Hematopoietic multipotent progenitor cell treated with erythropoietin and hydrocortisone succinate and interleukin-3 and kit ligand, for 8 days (in vitro differentiated cells): Measurements from ENCODE around the gene KRTAP10-2.
"Not testable (repeated sequence)": the region's sequence is repeated elsewhere in the genome, so short reads cannot be mapped to it uniquely, and the experiment has no call there.

Source experiments
- DNase-seq: peaks from one replicate; pipeline ENCODE4 v3.0.0-alpha.2; 2015

Gene KRTAP10-2, protein sequence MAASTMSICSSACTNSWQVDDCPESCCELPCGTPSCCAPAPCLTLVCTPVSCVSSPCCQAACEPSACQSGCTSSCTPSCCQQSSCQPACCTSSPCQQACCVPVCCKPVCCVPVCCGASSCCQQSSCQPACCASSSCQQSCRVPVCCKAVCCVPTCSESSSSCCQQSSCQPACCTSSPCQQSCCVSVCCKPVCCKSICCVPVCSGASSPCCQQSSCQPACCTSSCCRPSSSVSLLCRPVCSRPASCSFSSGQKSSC

DNA sequence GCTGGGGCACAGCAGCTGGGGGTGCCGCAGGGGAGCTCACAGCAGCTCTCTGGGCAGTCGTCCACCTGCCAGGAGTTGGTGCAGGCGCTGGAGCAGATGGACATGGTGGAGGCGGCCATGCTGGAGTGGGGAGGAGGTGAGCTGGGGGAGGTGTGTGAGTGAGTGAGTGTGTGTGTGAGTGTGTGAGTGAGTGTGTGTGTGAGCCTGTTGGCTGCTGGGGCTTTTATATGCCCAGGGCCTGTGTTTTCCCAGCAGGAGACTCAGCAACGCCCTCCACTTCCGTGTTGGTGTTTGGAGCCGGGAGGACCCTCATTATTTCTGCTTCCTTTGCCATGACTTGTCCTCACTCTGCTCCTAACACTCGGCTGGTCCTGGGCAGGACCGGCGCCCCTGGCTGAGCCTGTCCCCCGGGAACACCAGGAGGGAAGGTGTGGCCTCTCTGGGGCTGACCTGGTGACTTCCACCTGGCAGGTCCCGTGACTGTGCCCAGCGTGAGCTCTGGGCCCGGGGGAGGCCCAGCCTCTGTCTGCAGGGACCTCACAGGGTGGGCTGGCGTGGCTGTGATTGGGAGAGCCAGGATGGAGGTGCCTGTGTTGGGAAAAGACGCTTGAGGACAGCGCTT lies at the start of gene KRTAP10-2:
TSS of gene KRTAP10-2 (minus strand) at position 166 of the 622 bp plus-strand sequence. CDS start at position 119, 47 bp downstream.
- DNase-seq = no peak

- DNase-seq = not testable (repeated sequence)
Measured at GRCh38 chr21:44601091-44601490, 49.8 kb upstream of the KRTAP10-2 start.

GRCh38 chr21:44600118-44600978 lies 49.0 kb upstream of the KRTAP10-2 start, which contains the start of gene KRTAP10-7:
Gene KRTAP10-7 (plus strand): TSS chr21:44600597. CDS start chr21:44600622, 25 bp downstream.
- DNase-seq = not testable (repeated sequence)

DNA sequence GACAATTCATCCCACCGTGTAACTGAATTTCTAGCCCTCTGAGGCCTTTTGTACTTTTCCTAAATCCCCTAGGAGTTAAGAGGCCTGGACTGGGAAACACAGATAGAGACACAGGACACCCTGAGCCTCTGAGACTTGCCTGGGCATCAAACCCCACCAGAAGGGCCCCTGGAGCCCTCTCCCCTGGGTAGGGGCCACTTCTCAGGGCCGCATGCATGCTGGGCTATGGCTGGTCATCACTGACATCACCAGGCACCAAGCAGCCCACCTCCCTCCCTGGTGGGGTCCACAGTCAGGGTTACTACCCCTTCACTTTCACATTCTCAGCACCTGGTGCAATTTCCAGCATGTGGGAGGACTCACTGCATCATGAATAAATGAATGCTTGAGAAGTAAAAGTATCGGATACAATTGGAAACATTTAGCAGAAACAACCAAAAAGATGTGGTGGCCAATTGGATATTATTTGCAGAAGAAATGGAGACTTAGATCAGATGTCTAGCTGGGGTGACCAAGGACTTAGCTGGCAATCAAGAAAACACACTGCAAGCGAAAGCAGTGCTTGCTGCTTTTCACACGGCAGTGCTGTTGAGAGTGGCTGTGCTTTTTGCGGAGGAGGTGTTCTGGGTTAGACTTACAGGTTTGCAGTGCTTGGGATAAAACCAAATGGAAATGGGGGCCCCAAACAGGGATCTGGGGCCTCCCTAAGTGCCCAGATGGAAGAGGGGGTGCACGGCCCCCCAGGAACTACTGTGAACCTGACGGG lies 48.1 kb upstream of the KRTAP10-2 start:
- DNase-seq = no peak

- no peak for DNase-seq
Measured at GRCh38 chr21:44598061-44598460, 46.8 kb upstream of the KRTAP10-2 start.

GRCh38 chr21:44596068-44596725 lies 44.9 kb upstream of the KRTAP10-2 start:
- no peak for DNase-seq

- no peak for DNase-seq
Measured at GRCh38 chr21:44595524-44595923, 44.2 kb upstream of the KRTAP10-2 start.

GRCh38 chr21:44594406-44594916 lies 43.2 kb upstream of the KRTAP10-2 start:
- no peak for DNase-seq

DNA sequence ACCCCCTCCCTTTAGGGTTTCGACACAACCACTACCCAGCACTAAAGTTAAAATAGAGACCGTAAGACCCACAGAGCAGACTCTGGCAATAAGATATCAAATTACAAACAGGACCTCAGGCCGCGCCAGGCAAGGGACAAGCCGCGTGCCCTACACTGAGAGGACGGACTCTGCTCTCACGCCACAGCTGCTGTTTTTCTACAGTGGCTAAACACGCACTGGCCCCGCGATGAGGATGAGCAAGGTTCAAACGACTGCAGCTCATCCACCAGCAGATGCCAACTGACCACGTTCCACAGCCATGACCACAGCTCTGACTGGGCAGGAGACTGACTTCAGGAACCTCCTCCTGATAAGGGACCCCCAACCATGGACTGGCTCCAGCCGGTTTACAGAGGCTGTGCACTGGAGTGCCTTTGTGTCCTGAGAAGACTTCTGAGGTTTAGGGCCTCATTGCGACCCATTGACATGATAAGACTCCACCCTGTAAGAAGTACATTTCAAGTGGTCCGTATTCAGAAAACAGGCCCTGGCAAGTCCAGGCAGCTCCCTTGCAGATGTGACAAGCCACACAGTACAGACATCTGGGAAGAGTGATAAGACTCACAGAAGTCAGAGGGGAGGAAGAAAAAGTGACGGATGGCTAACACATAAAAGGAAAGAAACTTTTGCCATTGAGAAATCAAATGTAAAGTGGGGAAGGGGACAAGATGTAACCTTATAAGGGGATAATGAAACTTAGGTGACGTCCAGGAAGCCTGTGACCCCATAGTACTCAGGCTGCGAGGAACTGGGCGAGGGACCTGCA lies 42.5 kb upstream of the KRTAP10-2 start:
- DNase-seq = peak; percentile 97

- DNase-seq = no peak
Measured at GRCh38 chr21:44592446-44593311, 41.4 kb upstream of the KRTAP10-2 start, which contains the start of gene KRTAP10-6. Gene KRTAP10-6 (minus strand): TSS chr21:44592505. CDS start chr21:44592484, 21 bp downstream.

DNA sequence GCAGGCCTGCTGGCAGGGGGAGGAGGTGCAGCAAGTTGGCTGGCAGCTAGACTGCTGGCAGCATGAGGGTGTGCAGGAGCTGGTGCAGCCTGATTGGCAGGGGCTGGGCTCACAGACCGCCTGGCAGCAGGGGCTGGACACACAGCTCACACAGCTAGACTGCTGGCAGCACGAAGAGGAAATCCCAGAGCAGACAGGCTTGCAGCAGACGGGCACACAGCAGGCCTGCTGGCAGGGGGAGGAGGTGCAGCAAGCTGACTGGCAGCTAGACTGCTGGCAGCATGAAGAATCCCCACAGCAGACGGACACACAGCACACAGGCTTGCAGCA lies 40.5 kb upstream of the KRTAP10-2 start:
- not testable (repeated sequence) for DNase-seq

GRCh38 chr21:44590897-44591800 lies 39.8 kb upstream of the KRTAP10-2 start:
- not testable (repeated sequence) for DNase-seq

DNA sequence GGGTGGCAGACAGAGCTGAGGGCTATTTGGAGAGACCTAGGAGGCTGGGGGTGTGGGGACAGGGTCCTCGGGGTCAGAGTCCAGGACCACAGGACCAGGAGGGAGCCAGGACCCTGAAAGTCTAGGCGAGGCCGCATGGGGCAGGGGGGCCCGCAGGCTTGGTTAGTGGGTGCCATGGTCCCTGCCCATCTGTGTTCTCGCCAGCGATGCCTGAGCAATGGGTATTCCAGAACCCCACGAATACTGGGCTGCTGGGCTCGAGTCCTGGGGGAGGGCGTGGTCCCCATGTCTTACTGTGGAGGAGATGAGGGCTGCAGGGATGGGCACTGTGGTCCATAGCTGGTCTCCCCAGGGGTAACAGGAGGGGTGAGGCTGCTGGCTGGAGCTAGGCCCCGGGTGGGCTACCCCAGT lies 39.0 kb upstream of the KRTAP10-2 start:
- no peak for DNase-seq

GRCh38 chr21:44589586-44590305 lies 38.4 kb upstream of the KRTAP10-2 start:
- no peak for DNase-seq

GRCh38 chr21:44589094-44589493 lies 37.8 kb upstream of the KRTAP10-2 start:
- DNase-seq = no peak

GRCh38 chr21:44585892-44586291 lies 34.6 kb upstream of the KRTAP10-2 start:
- DNase-seq = no peak

DNA sequence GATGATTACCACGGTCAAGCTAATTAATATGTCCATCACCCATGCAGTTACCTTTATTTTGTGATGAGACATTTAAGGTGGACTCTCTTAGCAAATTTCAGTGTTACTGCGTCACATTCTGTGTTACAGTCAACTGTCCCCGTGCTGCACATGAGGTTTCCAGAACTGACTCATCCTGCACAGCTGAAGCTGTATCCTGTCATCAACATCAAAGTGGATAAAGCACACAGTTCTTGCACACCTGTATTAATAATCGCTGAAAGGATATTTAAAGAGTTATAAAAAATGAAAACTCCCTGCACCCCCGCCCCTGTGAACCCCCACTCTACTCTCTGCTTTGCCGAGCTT lies 32.5 kb upstream of the KRTAP10-2 start:
- no peak for DNase-seq

DNA sequence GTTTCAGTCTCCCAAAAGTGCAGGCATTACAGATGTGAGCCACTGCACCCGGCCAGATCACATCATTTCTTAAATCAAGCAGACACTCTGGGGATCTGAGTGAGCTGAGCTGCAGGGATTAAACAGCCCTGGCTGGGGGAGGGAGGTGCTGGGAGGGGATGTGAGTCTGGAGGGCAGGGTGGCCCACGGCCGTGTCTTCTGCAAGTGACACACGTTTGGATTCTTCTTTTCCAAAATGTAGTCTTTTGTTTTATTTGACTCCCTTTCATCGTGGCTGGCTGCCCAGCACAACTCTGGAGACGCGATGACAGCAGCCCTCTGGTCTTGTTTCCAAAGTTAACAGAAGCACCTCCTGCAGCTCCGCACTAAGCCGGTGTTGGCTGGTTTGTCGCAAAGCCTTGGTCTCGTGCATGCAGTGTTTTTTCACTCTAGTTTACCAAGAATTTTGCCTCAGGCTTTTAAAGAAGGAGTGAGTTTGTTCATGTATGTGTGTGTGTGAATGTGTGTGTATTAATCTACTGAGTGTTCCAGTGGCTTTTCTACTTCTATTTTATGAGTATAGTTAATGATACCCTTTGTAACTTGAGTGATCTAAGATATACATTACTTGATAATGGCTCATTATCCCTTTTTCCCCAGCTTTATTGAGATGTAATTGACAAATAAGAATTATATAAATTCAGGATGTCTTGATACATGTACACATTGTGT lies 31.9 kb upstream of the KRTAP10-2 start:
- DNase-seq = no peak
